HG02759 (cell line): ENCODE results near the gene GRB14.
"Not testable (repeated sequence)": the region's sequence is repeated elsewhere in the genome, so short reads cannot be mapped to it uniquely, and the experiment has no call there.

Experiments
- ATAC-seq: cut with Tn5 transposase; IDR thresholded peaks from one replicate; pipeline ENCODE4 v1.9.1; 2021; ENCODE audit warnings: mild to moderate bottlenecking, moderate library complexity; ENCODE audit not compliant: unreplicated experiment

GRB14 gene

DNA sequence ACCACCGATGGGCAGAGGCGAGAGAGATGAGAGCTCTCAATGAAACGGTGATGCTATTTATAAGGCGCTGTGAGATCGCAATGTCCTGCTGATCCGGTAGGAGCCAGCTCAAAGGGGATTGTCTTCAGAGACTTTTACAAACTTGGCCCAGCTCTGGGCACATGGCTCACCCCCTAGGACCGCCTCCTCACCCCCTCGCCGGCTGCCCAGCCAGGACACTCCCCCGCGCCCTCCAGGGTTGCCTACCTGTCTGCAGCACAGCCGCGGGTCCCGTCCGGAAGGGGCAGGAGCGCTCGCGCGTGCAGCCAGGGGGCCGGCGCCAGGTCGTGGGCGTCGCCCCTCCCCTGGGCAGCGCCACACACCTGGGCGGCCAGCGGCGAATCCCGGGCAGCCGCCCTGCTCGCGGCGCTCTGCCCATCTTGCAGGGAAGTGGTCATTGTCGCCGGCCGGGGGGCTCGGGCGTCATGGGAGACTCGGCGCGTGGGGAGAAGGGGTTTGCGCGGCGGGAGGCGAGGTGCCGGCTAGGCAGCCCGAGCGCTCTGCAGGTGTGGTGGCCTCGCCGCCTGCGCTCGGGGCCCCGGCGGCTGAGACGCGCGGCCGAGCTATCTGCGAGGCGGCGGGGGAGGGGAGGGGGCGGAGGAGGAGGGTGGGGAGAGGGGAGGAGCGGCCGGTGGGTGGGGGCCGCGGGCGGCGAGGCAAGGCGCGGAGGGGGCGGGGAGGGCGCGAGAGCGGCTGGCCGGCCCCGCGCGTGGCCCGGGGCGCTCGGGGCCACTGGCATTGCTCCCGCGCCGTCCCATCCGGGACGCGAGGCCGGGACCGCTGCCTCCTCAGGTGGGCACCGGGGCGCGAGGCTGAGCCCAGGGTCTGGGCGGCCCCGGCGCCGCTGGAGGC lies at the start of gene GRB14:
GRB14 (minus strand) TSS at position 610 of the 891 bp plus-strand sequence; CDS start at position 437, 173 bp downstream.
- ATAC-seq: no peak

DNA sequence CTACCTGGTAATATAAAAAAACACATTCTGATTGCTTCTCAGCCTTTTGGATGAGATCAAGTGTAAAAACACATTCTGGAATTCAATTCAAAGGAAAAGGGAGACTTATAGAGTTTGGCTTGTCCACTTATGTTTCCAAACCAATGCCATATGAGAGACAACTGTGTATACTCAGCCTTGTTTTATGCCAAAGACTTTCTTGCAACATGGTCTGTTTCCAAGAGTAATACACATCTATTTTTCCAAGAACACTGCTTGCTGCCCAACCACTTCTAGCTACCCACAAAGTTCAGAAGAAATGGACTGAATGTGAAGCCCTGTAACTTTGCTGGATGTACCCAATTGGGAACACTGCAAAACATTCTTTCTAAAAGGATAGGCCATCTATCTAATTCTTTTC lies 48.0 kb upstream of the GRB14 start:
- no peak for ATAC-seq

DNA sequence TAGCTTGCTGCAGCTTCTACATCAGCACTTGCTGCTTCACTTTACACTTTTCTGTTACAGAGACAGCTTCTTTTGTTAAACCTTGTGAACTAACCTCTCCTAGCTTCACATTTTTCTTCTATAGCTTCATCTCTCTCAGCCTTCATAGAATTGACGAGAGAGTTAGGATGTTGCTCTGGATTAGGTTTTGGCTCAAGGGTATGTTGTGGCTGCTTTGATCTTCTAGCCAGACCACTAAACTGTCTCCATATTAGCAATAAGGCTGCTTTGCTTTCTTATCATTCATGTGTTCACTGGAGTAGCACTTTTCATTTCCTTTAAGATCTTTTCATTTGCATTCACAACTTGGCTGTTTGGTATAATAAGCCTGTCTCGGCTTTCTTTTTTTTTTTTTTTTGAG lies 46.3 kb upstream of the GRB14 start:
- no peak for ATAC-seq

DNA sequence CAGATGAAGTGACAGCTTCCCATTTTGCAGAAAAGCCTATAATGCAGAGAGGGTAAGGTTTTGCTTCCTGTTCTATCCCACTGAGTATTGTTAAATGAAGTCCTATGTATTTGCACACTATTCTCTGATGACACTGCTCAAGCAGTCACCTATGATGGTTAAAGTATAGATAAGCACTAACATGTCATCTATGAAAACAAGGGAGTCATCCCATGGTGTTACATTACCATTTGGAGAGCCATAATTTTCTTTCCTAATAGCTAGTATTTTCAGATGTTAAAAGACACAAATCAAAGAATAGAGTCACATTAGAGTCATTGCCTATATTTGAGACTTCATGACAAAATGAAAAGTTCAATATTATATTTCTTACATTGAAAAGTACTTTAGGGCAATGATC lies 42.8 kb upstream of the GRB14 start:
- no peak for ATAC-seq

GRCh38 chr2:164662868-164663631 lies 41.8 kb upstream of the GRB14 start:
- no peak for ATAC-seq

DNA sequence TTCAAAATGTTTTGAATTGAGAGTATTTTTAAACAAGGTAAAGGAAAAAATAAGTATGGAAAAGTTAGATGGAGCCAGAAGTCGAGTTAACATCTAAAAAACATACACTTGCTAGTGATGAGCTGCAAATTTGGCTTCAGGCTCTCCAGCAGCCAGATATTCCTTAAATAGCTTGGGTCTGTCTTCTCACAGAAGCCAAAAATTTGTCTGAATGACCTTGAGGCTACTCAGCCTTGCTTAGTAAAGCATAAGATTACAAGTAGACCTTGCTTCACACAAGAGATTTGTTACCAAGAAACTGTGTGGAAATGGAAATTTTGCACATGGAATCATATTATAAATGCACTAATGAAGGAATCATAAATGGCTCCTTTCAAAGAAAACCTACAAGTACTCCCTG lies 40.8 kb upstream of the GRB14 start:
- ATAC-seq: no peak

DNA sequence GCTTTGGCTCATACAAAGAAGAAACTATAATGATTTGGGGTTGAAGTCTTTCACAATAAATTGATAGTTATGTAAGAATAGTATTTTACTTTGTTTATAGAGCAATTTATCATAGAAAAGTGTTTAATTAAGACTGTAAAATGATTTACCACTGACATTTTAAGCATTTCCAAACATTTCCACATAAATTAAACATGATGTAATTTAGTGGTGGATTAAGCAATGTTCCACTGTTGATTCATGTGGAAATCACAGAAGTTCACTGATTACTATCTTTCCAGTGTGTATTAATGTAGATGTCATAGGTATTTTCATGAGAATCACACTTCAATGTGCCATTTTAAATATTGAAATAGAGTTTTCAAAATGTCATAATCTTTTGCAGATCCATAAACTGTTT lies 40.1 kb upstream of the GRB14 start:
- ATAC-seq: no peak

GRCh38 chr2:164657129-164657528 lies 35.8 kb upstream of the GRB14 start:
- ATAC-seq: no peak

DNA sequence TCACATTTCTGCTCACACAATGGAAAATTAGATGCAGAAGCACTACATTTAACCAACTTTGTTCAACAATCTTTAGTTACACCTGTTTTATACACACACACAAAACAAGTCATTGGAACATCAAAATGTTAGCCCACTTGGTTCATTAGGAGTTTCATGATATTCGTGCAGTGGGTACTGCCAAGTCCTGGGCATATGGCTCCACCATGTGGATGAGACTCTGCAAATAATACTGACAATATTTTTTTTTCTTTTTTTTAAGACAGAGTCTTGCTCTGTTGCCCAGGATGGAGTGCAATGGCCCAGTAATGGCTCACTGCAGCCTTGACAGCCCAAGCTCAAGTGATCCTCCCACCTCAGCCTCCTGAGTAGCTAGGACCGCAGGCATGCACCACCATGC lies 34.5 kb upstream of the GRB14 start:
- ATAC-seq: no peak

GRCh38 chr2:164655336-164655735 lies 34.1 kb upstream of the GRB14 start:
- ATAC-seq: no peak

DNA sequence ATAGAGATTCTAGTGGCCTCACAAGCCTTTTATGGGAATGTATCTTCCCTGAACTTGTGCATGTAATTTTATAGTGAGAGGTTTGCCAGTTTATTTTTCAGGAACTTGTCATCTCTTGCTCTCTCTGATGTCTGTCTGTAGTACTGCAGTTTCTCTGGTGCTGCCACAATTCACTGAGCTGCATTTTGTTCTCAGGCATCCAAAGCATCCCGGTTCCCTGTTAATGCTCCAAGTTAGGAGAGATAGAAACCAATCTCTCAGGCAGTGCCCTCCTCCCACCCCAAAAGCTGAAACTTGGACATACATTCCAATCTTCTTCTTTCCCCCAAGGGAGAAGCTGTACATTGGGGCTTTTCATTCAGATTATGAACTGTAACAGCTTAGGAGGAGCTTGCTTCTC lies 30.1 kb upstream of the GRB14 start:
- no peak for ATAC-seq

GRCh38 chr2:164644036-164644700 lies 22.9 kb upstream of the GRB14 start:
- ATAC-seq: no peak

GRCh38 chr2:164642946-164643555 lies 21.8 kb upstream of the GRB14 start:
- no peak for ATAC-seq

DNA sequence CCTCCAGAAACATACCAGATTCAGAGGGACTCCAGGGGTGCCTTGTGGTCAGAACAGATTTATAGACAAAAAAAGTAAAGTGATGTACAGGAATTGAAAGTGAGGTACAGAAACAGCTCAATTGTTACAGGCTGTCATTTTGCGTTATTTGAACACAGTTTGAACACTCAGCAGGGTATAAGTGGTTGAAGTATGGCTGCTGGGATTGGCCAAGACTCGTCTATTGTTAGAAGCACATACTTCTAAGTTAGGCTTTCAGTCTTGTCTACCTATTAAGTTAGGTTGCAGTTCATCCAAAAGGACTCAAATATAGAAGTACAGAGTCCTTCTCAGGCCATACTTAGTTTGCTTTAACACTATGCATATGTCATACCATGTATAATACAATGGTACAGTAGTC lies 21.0 kb upstream of the GRB14 start:
- ATAC-seq: no peak

- ATAC-seq: not testable (repeated sequence)
These were observed 7.0 kb upstream of the GRB14 start for GRCh38 chr2:164628319-164628718.

GRCh38 chr2:164625378-164625971 lies 4.2 kb upstream of the GRB14 start:
- no peak for ATAC-seq

DNA sequence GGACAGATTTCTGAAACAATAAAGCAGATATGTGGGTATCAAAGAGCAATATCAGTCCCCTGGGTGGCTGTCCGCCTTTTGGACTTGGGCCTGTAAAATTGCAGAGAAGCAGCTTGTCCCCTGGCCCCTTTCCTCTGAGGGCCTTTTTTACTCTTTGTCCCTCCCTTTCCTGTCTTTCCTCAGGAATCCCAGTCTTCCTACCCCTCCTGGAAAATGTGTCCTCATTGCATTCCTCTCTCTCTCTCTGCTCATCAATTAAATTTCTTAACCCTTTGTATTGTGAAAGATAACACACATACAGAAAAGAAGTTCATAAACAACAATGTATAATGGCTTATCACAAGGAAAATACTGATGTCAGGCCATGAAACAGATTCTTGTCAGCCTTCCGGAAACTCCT lies 3.0 kb upstream of the GRB14 start:
- ATAC-seq: no peak

DNA sequence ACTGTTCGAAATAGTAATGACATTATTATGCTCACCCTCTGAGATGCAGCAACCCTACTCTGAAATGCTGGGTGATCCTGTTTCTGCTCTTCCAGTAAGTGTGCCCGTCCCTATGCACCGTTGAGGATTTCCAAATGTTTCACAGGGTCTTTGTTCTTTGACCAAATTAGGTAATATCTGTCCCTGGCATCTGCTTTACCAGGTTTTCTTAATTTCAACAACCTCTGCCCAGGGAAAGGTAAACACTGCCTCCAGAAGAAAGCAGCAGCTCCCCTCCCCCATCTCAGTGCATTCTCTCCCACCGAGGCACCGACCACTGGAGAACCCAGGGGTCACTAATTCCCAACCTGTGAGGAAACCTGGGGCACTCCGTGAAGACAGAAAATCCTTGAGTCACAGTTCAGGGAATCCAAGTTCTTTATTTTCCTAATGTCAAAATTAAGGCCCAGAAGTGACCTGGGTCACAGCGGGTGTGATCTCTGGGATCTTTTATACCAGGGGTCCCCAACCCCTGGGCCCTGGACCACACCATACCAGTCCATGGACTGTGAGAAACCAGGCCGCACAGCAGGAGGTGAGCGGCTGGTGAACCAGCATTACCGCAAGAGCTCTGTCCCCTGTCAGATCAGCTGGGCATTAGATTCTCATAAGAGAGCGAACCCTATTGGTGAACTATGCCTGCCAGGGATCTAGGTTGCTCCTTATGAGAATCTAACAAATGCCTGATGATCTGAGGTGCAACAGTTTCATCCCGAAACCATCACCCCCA lies 1.2 kb upstream of the GRB14 start:
- ATAC-seq: no peak

GRCh38 chr2:164621764-164622105 lies 453 bp upstream of the GRB14 start:
- no peak for ATAC-seq

GRCh38 chr2:164620457-164620856 lies 825 bp downstream of the GRB14 start:
- ATAC-seq: no peak
